MCF 10A (cell line): ENCODE data around the gene TMEM179. TPM values are rescaled to one million over a fixed set of nuclear protein-coding genes. Genes with fewer than 3 reads are reported as not detected.
A peak's percentile ranks its signal among the peaks of the same experiment; 100 is the strongest.
"Not testable (repeated sequence)": the region's sequence is repeated elsewhere in the genome, so short reads cannot be mapped to it uniquely, and the experiment has no call there.

ENCODE experiments used
- Bru-seq: library from RNA; stranded (reverse); fragments of 400-500 nt; gene quantifications from one replicate; lab custom pipeline; 2021; lab: Mats Ljungman, UMichigan
- BruChase-seq, 2 experiments: library from RNA; stranded (reverse); fragments of 400-500 nt; gene quantifications; one replicate each; lab custom pipeline; 2021; lab: Mats Ljungman, UMichigan
- BruUV-seq: library from RNA; stranded (reverse); fragments of 400-500 nt; replicated peaks from 2 replicates; lab custom pipeline; 2021; lab: Mats Ljungman, UMichigan
- CTCF ChIA-PET: fragments of 300-600 bp; sonication (Branson Sonifier 250); formaldehyde crosslinking; extraction: SDS; loops from one replicate; lab custom pipeline; 2021; ENCODE audit warnings: antibody characterized with exemption, inconsistent platforms; lab: Yijun Ruan, JAX
- POLR2A ChIA-PET: fragments of 300-600, 350-650 bp; sonication (Branson Sonifier 250); formaldehyde crosslinking; extraction: SDS; loops from one replicate; lab custom pipeline; 2020; ENCODE audit warnings: antibody characterized with exemption, inconsistent platforms; lab: Yijun Ruan, JAX
- DNase-seq: peaks from one replicate; pipeline ENCODE4 v3.0.0-alpha.2; 2018; ENCODE audit not compliant: unreplicated experiment
- H3K27ac Mint-ChIP-seq: one replicate; pipeline ENCODE4 v1.8.0; 2022; ENCODE audit warnings: mild to moderate bottlenecking, low read depth, mixed read lengths; ENCODE audit not compliant: unreplicated experiment
- H3K27me3 Mint-ChIP-seq: one replicate; pipeline ENCODE4 v1.8.0; 2022; ENCODE audit warnings: mixed read lengths; ENCODE audit not compliant: insufficient read depth, unreplicated experiment
- H3K36me3 Mint-ChIP-seq: one replicate; pipeline ENCODE4 v1.8.0; 2022; ENCODE audit warnings: mild to moderate bottlenecking, moderate library complexity, mixed read lengths; ENCODE audit not compliant: insufficient read depth, unreplicated experiment
- H3K4me1 Mint-ChIP-seq: one replicate; pipeline ENCODE4 v1.8.0; 2022; ENCODE audit warnings: mixed read lengths; ENCODE audit not compliant: insufficient read depth, unreplicated experiment
- H3K4me3 Mint-ChIP-seq: one replicate; pipeline ENCODE4 v1.8.0; 2022; ENCODE audit warnings: mild to moderate bottlenecking, moderate library complexity, mixed read lengths; ENCODE audit not compliant: unreplicated experiment
- H3K9me3 Mint-ChIP-seq: one replicate; pipeline ENCODE4 v1.8.0; 2022; ENCODE audit warnings: mixed read lengths; ENCODE audit not compliant: unreplicated experiment
- intact Hi-C: fragments of 100-400 bp; cut with micrococcal nuclease; formaldehyde crosslinking; loops from 2 replicates; pipeline ENCODE4 v1.14.1; 2022
- long read RNA-seq: library from polyadenylated mRNA; stranded (forward); transcript quantifications from one replicate; pipeline ENCODE4 v2.0.0, GENCODE V29; 2022
- total RNA-seq: library from RNA; stranded (reverse); gene quantifications from 2 replicates; pipeline ENCODE4 v1.2.3, GENCODE V29; 2022
- TF ChIP-seq, protein P1 (sequence below): fragments of 200-600 bp; IDR thresholded peaks from one replicate; pipeline ENCODE4 v1.8.0; 2022; ENCODE audit warnings: antibody characterized with exemption, mild to moderate bottlenecking; ENCODE audit not compliant: unreplicated experiment

TMEM179 gene
- not detected in 2 replicates for total RNA-seq
- Bru-seq, nascent RNA, result not detected
- not detected for BruChase-seq, experiment 1, labeled RNA remaining after a 6-hour chase
- not detected for BruChase-seq, experiment 2, labeled RNA remaining after a 2-hour chase
- long read RNA-seq, result 0 reads

DNA sequence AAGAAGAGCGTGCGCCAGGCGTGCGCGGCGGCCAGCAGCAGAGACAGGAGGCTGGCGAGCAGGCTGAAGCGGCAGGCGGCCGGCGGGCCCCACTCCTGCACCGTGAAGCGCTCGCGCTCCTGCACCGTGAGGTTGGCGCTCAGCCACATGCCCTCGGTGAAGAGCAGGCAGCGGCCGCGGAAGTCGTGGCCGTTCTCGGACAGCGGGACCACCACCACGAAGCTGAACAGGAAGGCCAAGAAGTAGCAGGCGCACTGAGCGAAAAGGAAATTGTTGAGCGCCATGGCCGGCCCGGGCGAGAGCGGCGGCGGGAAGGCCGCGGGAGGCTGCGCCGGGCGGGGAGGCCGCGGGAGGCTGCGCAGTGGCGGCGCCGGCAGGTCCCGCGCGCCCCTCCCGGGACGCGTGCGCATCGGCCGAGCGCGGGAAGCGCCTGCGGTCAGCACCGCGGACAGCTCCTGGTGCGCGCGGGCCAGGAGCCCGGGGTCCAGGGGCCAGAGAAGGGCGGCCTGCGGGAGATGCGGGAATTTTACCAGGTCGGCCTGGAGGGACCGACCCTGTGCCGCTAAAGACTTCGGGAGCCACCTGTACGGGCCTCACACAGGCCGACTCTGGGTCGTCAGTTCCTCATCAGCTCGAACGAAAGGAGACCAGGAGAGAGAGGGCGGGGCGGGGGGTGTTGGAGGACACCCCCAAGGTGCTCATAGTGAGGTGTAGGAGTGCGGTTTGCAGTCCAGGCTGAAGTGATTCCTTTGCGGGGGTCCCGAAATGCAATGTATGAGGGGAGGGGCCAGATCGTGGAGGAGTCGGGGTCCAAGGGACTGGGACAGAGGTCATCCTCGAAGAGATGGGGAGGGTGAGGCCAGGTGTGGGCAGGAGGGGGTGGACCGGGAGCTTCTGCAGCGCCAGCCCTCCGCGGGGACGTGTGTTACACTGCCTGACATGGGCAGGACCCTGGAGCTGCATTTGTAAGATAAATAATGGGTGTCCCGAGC, at the start of gene TMEM179:
TSS of gene TMEM179 (minus strand) at position 315 of the 992 bp plus-strand sequence. CDS start at position 284, 31 bp downstream.
- CTCF ChIA-PET, result no interaction called here

DNA sequence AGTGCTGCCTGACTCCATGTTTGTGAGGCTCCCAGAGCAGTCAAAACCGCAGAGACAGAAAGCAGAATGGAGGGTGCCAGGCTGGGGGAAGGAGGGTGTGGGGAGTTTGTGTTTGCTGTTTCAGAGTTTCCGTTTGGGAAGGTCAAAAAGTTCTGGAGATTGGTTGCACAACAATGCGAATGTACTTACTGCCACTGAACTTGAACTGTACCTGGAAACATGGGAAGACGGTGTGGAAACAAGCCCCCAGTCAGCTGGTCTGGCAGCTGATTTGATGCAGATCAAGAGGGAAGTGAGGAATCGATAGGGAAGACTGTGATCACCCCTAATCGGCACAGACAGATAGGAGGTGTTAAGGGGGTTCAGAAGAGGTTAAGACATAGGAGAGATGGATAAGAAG, 49.5 kb upstream of the TMEM179 start:
- intact Hi-C loops, result no loop called here
- BruUV-seq, result no TSS peak
- H3K36me3 Mint-ChIP-seq, result no peaks in the 10 kb centered on the region
- CTCF ChIA-PET, result interaction anchor here (0.6 to 1.2 kb wide), 3 partner anchors 14 to 407 kb away, joined by 3 to 6 read pairs (median 3); no protein-coding TSS in a partner anchor
- no peak overlapping the region for H3K4me3 Mint-ChIP-seq
- TF ChIP-seq, protein P1, sequence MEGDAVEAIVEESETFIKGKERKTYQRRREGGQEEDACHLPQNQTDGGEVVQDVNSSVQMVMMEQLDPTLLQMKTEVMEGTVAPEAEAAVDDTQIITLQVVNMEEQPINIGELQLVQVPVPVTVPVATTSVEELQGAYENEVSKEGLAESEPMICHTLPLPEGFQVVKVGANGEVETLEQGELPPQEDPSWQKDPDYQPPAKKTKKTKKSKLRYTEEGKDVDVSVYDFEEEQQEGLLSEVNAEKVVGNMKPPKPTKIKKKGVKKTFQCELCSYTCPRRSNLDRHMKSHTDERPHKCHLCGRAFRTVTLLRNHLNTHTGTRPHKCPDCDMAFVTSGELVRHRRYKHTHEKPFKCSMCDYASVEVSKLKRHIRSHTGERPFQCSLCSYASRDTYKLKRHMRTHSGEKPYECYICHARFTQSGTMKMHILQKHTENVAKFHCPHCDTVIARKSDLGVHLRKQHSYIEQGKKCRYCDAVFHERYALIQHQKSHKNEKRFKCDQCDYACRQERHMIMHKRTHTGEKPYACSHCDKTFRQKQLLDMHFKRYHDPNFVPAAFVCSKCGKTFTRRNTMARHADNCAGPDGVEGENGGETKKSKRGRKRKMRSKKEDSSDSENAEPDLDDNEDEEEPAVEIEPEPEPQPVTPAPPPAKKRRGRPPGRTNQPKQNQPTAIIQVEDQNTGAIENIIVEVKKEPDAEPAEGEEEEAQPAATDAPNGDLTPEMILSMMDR, result no peak
- peaks cover 23% of the 10 kb centered on the region for H3K27me3 Mint-ChIP-seq
- peaks cover 6% of the 10 kb centered on the region for H3K9me3 Mint-ChIP-seq
- DNase-seq, result no peak
- H3K27ac Mint-ChIP-seq, result no peak overlapping the region
- POLR2A ChIA-PET, result interaction anchor here (1.0 kb wide), 1 partner anchor 23 kb away, joined by 3 read pairs; no protein-coding TSS in a partner anchor
- no peaks in the 10 kb centered on the region for H3K4me1 Mint-ChIP-seq

More for the DNA sequence above, at the start of gene TMEM179:
- Mint-ChIP-seq H3K27ac (no peak within 1 kb of the TSS), H3K27me3 (peaks cover 88% of the 10 kb centered on the region), H3K4me1 (peaks cover 5% of the 10 kb centered on the region), H3K36me3 (no peaks in the 10 kb centered on the region), H3K9me3 (no peaks in the 10 kb centered on the region), H3K4me3 (no peak within 1 kb of the TSS)
- TF ChIP-seq, protein P1, result no peak
- intact Hi-C loops, result no loop called here
- POLR2A ChIA-PET, result no interaction called here
- no TSS peak for BruUV-seq
- no peak for DNase-seq

GRCh38 chr14:104653130-104653920, 48.8 kb upstream of the TMEM179 start:
- BruUV-seq, H3K9me3 Mint-ChIP-seq, H3K4me3 Mint-ChIP-seq, H3K36me3 Mint-ChIP-seq, H3K4me1 Mint-ChIP-seq, H3K27ac Mint-ChIP-seq, intact Hi-C loops, DNase-seq: not testable (repeated sequence)
- ChIA-PET CTCF (interaction anchor here (0.6 to 1.2 kb wide), 2 partner anchors 28 to 408 kb away, joined by 3 to 6 read pairs; no protein-coding TSS in a partner anchor), POLR2A (interaction anchor here (0.7 kb wide), 1 partner anchor 45 kb away, joined by 3 read pairs; no protein-coding TSS in a partner anchor)
- H3K27me3 Mint-ChIP-seq, result peaks cover 23% of the 10 kb centered on the region

DNA sequence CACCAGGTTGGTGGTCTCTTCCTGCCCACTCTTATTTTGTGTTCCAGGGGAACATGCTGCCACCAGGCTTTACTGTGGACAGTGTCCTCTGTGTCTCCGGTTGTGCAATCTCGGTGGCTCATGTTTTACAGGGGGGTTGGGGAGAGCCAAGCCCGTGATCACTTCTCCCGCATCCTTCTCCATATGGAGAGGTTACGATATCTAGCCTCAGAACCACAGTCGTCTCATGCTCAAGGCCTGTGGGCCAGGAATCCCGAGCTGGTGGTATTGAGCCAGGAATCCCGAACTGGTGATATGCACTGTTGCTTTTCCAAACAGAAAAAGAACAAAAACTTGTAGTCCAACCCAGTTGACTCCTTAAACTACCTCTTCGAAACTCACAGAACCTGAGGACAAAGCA, 47.8 kb upstream of the TMEM179 start:
- Mint-ChIP-seq H3K9me3 (peaks cover 6% of the 10 kb centered on the region), H3K27ac (peak overlapping the region; percentile 27)
- POLR2A ChIA-PET, result interaction anchor here (0.5 kb wide), 1 partner anchor 22 kb away, joined by 3 read pairs; no protein-coding TSS in a partner anchor

More for the DNA sequence above, 47.8 kb upstream of the TMEM179 start:
- H3K4me3 Mint-ChIP-seq, result no peak overlapping the region
- peaks cover 23% of the 10 kb centered on the region for H3K27me3 Mint-ChIP-seq
- TF ChIP-seq, protein P1, result no peak
- H3K4me1 Mint-ChIP-seq, result no peaks in the 10 kb centered on the region
- CTCF ChIA-PET, result interaction anchor here (0.7 to 1.8 kb wide), 4 partner anchors 25 to 911 kb away, joined by 4 to 12 read pairs (median 5); no protein-coding TSS in a partner anchor
- no peak for DNase-seq
- no TSS peak for BruUV-seq
- H3K36me3 Mint-ChIP-seq, result no peaks in the 10 kb centered on the region
- intact Hi-C loops, result no loop called here
